GM21381 (cell line): ENCODE measurements around the gene IL6.
A peak's percentile ranks its signal among the peaks of the same experiment; 100 is the strongest.
"Not testable (repeated sequence)": the region's sequence is repeated elsewhere in the genome, so short reads cannot be mapped to it uniquely, and the experiment has no call there.

Experiments
- ATAC-seq: cut with Tn5 transposase; IDR thresholded peaks from one replicate; pipeline ENCODE4 v1.9.1; 2021; ENCODE audit warnings: mild to moderate bottlenecking, moderate library complexity; ENCODE audit not compliant: unreplicated experiment

Gene IL6

DNA sequence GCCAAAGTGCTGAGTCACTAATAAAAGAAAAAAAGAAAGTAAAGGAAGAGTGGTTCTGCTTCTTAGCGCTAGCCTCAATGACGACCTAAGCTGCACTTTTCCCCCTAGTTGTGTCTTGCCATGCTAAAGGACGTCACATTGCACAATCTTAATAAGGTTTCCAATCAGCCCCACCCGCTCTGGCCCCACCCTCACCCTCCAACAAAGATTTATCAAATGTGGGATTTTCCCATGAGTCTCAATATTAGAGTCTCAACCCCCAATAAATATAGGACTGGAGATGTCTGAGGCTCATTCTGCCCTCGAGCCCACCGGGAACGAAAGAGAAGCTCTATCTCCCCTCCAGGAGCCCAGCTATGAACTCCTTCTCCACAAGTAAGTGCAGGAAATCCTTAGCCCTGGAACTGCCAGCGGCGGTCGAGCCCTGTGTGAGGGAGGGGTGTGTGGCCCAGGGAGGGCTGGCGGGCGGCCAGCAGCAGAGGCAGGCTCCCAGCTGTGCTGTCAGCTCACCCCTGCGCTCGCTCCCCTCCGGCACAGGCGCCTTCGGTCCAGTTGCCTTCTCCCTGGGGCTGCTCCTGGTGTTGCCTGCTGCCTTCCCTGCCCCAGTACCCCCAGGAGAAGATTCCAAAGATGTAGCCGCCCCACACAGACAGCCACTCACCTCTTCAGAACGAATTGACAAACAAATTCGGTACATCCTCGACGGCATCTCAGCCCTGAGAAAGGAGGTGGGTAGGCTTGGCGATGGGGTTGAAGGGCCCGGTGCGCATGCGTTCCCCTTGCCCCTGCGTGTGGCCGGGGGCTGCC is at the start of gene IL6:
Gene IL6 (plus strand): TSS at position 294 of the 807 bp plus-strand sequence. CDS start 63 bp downstream, at position 357.
- no peak for ATAC-seq

GRCh38 chr7:22677263-22677662 is 49.7 kb upstream of the IL6 start:
- not testable (repeated sequence) for ATAC-seq

DNA sequence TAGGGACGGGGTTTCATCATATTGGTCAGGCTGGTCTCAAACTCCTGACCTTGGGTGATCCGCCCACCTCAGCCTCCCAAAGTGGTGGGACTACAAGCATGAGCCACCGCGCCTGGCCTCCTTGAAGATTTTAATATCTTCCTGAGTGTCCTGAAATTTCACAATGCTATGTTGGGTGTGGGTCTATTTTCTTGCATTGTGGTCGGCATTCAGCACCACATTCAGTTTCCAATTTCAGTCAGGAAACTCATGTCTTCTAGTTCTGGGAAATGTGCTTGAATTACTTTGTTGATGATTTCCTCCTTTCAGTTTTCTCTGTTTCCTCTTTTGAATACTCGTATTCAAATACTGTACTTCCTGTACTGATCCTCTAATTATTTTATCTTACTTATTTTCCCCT is 49.3 kb upstream of the IL6 start:
- no peak for ATAC-seq

DNA sequence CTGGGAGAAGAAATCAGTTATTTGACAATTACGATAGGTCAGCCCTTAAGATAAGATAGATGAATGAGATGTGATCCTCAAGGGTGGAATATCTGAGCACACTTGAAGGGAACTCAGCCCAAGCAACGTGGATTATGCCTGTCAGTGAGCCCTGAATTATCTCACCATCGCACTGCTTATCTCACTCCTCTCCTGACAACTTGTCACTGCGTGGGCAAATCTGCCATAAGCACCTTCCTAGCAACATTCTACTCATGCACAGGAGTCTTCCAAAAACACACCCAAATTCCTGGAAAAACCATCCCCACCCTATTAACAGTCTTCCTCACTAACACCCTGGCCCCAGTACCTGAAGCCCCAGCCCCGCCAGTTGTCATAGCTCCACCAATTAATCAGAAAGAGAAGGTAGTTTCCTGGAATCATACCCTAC is 46.5 kb upstream of the IL6 start:
- no peak for ATAC-seq

DNA sequence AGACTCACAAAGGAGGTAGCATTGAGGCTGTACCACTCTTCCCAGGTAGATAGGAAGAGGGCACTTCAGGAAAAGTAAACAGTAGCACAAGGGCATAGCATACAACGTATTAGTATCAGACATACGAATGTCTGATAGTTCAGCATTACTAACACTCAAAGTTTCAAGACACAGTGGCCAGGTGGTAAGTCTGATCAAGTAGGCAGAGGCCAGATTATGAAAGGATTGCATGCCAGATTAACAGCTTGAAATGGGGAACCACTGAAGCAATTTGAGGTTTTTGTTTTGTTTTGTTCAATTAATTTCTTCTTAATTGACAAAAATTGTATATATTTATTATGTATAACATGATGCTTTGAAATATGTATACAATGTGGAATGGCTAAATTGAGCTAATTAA is 45.7 kb upstream of the IL6 start:
- ATAC-seq: no peak

- ATAC-seq: no peak
Measured at GRCh38 chr7:22681852-22682657, 44.9 kb upstream of the IL6 start.

- no peak for ATAC-seq
Measured at GRCh38 chr7:22683379-22683778, 43.6 kb upstream of the IL6 start.

DNA sequence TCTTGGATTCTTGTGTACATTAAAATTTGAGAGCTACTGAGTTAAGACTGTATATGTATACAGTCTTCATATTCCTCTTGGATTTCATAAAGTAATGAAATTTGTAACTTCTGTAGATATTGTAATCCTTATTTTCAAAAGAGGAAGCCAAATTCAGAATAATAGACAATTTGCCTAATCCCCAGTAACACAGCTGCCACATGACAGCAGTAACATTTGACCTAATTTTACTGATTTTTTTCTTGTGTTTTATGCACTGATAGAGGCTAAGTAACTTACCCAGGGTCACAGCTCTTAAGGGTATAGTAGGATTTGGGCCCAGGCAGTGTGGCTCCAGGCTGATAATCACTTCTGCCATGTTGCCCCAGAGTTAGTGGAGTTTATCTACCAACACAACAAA is 40.4 kb upstream of the IL6 start:
- no peak for ATAC-seq

DNA sequence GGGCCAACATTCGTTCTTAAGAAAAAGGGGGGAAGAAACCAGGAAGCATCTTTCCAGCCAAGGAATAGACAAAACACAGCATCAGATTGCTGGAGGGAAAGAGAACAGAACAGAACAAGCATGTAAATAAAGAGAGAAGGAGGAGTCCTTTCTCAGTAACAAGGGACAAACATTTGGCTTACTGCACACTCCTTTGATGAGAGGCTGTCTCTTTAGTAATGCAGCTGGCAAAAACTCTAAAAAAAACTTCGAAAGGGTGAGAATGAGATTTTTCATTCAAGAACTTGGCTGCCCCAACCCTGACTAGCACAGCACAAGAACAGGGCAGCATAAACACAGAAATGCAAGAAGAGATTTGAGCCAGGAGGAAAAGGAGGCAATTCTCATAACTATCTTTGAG is 38.9 kb upstream of the IL6 start:
- ATAC-seq: no peak

- ATAC-seq: not testable (repeated sequence)
Measured at GRCh38 chr7:22688934-22689333, 38.1 kb upstream of the IL6 start.

DNA sequence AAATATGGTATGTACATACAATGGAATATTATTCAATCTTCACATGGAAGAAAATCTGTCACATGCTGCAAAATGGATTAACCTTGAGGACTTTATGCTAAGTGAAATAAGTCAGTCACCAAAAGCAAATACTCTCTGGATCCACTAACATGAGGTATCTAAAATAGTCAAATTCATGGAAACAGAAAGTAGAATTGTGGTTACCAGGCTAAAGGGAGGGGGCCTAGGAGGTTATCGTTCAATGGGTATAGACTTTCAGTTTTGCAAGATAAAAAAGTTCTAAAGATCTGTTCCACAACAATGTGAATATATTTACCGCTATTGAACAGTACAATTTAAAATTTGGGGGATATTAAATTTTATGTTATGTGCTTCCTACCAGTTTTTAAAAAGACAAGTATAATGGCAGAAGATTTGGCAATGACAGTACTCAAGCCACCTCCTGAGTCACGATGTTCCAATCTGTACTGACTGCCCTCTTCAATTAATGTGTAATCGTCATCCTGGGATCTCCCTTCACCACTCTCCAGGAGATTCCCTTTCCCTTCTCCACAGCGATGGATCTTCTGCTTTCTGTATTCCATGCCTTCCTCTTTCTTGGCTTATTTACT is 32.3 kb upstream of the IL6 start:
- ATAC-seq: peak; percentile 46

GRCh38 chr7:22695476-22696132 is 31.4 kb upstream of the IL6 start:
- no peak for ATAC-seq

DNA sequence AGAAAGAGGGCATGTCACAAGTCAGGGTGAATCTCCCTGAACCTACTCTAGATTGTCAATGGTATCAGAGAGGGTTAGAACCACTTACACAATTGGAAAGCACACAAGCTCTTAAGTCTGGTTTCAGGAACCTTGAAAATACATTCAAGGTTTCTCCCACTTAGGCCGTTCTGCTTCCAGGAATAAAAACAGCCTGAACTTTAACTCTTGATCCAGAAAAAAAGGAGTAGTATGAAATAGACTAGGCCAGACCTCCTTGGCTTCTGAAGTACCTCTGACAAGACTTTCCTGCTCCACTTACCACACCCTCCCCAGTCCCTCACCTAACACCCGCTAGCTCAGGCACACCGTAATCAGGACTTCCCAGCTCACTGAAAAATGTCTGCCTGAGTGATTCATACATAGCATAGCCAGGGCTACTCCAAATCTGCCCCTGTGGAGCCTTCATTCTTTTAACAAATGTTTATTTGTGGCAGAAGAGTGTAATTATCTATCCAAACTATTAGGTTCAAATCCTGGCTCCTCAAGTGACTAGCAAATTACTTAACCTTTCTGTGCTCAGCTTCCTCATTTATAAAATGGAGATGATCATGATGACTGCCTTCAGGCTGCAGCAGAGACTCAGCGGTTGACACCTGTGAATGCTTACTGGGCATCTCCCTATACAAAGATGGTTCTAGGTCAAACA is 30.3 kb upstream of the IL6 start:
- peak; percentile 41 for ATAC-seq

GRCh38 chr7:22697322-22697859 is 29.6 kb upstream of the IL6 start:
- no peak for ATAC-seq

- peak; percentile 59 for ATAC-seq
Measured at GRCh38 chr7:22697876-22698606, 29.0 kb upstream of the IL6 start.

DNA sequence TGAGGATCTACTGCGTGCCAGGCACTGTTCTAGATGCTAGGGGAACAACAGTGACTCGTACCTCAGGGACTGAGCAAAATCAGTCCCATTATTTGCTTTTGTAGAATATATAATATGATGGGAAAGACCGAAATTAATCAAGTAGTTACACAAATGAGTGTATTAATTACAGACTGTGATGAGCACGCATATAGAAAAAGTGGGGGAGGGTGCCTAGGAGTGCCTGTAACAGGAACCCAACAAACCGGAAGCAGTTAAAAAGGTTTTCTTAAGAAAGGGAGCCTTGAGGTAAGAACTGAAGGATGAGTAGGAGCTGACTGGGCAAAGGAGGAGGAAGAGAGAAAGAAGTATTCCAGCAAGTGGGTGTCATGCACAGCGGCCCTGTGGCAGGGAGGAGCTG is 28.2 kb upstream of the IL6 start:
- no peak for ATAC-seq

DNA sequence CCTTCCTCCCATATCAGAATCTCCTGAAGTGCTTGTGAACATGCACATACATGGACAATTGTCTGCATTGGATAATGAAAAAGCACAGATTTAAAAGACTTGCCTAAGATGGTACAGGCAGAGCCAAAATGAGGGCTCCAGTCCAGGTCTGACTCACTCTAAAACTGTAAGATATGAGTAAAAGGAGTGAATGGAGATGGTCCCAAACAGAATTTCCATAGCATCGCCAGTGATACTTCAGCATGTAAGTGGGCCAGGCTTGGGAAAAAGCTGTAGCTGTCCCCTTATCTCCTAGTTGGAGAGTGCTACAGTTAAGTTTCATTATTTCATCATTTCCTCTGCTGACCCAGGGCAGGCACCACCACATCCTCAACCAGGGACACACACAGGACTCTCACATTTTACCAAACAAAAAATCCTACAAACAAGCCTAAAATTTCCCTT is 26.4 kb upstream of the IL6 start:
- ATAC-seq: no peak

DNA sequence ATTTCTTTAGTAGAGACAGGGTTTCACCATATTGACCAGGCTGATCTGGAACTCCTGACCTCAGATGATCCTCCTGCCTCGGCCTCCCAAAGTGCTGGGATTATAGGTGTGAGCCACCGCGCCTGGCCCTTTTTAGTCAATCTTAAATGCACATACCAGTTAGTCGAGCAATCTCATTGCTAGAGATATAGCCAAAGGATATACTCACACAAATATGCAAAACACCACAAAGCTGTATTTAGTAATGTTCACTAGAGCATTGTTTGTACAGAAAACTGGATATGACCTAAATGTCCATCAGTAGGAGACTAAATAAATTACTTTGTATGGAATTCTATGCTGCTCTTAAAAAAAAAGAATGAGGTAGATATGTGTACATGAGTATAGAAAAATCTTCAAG is 24.5 kb upstream of the IL6 start:
- ATAC-seq: no peak

GRCh38 chr7:22703107-22703855 is 23.7 kb upstream of the IL6 start:
- ATAC-seq: not testable (repeated sequence)
